NCI-H1694 (cell line): Measurements from ENCODE around the gene CHRNA3.

Source experiments
- DNase-seq: peaks from one replicate; lab custom pipeline; 2025; lab: John Stamatoyannopoulos, UW

The CHRNA3 gene

GRCh38 chr15:78636378-78636859, 15.6 kb upstream of the CHRNA3 start:
- no peak for DNase-seq

- no peak for DNase-seq
These were observed 14.6 kb upstream of the CHRNA3 start for GRCh38 chr15:78635346-78635745.

GRCh38 chr15:78634210-78635145, 13.7 kb upstream of the CHRNA3 start:
- DNase-seq: no peak

- DNase-seq: no peak
These were observed 12.6 kb upstream of the CHRNA3 start for GRCh38 chr15:78633348-78633747.

- no peak for DNase-seq
These were observed 10.3 kb upstream of the CHRNA3 start for GRCh38 chr15:78630886-78631633.

- DNase-seq: no peak
These were observed 8.9 kb upstream of the CHRNA3 start for GRCh38 chr15:78629716-78630065.

GRCh38 chr15:78629031-78629715, 8.4 kb upstream of the CHRNA3 start:
- no peak for DNase-seq

- DNase-seq: no peak
These were observed 7.4 kb upstream of the CHRNA3 start for GRCh38 chr15:78628227-78628626.

- no peak for DNase-seq
These were observed 6.6 kb upstream of the CHRNA3 start for GRCh38 chr15:78627348-78627747.

- no peak for DNase-seq
These were observed 5.7 kb upstream of the CHRNA3 start for GRCh38 chr15:78626381-78626995.

- DNase-seq: no peak
These were observed 4.9 kb upstream of the CHRNA3 start for GRCh38 chr15:78625606-78626280.

- no peak for DNase-seq
These were observed 4.1 kb upstream of the CHRNA3 start for GRCh38 chr15:78624651-78625590.

GRCh38 chr15:78623786-78624497, 3.1 kb upstream of the CHRNA3 start:
- DNase-seq: no peak

GRCh38 chr15:78621810-78622402, 1.1 kb upstream of the CHRNA3 start:
- DNase-seq: no peak

GRCh38 chr15:78620021-78620526, 722 bp downstream of the CHRNA3 start:
- peak; percentile 37 for DNase-seq

GRCh38 chr15:78619022-78619950, 1.5 kb downstream of the CHRNA3 start:
- DNase-seq: no peak

GRCh38 chr15:78618490-78618934, 2.3 kb downstream of the CHRNA3 start:
- DNase-seq: peak; percentile 86

GRCh38 chr15:78618064-78618463, 2.7 kb downstream of the CHRNA3 start:
- DNase-seq: no peak
